Measurements from ENCODE around the gene ZNF783.
A peak's percentile ranks its signal among the peaks of the same experiment; 100 is the strongest.
"Not testable (repeated sequence)": the region's sequence is repeated elsewhere in the genome, so short reads cannot be mapped to it uniquely, and the experiment has no call there.

The ZNF783 gene

DNA sequence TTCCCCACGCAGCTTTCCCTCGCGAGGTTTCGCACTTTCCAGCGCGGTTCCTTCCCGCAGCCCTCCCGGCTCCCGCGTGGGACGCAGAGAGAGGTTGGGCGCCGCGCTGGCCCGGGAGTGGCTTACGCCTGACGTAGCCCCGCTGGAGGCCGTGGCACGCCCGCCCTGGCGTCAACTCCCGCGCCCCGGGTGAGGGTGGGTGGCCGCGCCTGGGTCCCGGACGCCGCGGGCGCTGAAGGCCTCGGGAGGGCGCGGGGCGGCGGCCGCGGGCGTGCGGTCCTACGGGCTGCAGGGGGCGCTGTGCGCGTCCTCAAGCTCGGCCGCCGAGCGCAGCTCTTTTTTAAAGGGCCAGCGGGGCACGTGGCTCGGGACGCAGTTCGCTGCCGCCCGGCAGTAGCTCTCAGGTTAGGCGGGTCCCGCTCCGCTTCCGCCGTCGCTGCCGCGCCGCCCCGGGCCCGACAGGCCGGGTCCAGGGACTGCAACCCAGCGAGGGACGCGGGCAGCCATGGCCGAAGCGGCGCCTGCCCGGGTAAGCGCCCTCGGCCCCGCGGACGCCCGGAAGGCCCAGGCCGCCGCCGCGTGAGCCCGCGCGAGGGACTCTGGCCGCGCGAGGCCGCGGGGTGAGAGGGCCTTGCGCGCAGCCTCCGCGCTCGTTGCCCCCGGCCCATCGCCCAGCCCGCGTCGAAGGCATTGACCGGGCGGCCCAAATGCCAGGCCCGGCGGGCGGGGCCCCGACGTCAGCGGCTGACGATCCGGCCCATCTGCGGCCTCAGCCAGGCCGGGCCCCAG lies at the start of gene ZNF783:
Gene ZNF783, plus strand, starts transcription at position 368 of the 789 bp plus-strand sequence. Its CDS starts 138 bp downstream, at position 506.
- ATAC-seq (ENCODE audit: low read depth): peak; percentile 84
- Mint-ChIP-seq H3K4me1 (peaks cover 22% of the 10 kb centered on the region), H3K36me3 (peaks cover 12% of the 10 kb centered on the region), H3K4me3 (peak within 1 kb of the TSS; percentile 94), H3K27ac (peak within 1 kb of the TSS; percentile 89), H3K9me3 (no peaks in the 10 kb centered on the region), H3K27me3 (no peaks in the 10 kb centered on the region)
- peak; percentile 82 to 86 for DNase-seq (ENCODE audit: low spot score in 2 of 2)

DNA sequence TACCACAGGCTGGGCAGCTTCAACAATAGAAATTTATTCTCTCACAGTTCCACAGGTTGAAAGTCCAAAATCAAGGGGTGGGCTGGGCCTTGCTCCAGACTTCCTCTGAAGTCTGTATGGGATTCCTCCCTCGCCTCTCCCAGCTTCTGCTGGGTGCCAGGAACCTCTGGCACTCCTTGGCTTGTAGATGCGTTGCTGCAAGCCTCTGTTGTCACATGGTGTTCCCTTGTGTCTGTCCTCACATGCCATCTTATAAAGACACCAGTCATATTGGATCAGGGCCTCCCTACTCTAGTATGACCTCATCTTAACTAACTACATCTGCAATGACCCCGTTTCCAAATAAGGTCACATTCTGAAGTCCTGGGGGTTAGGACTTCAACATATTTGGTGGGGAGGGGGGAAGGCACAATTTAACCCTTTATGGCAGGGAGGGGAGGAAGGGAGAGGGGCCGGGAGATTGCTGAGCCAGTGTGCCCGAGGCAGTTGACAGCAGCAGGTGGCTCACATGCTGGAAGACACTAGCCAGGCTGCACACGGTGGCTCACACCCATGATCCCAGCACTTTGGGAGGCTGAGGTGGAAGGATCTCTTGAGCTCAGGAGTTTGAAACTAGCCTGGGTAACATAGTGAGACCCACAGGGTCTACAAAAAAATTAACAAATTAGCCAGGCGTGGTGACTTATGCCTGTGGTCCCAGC lies 47.8 kb upstream of the ZNF783 start:
- DNase-seq (ENCODE audit: low spot score in 2 of 2) (no peak), ATAC-seq (ENCODE audit: low read depth) (no peak)
- Mint-ChIP-seq H3K9me3 (no peaks in the 10 kb centered on the region), H3K27me3 (no peaks in the 10 kb centered on the region), H3K36me3 (peaks cover 42% of the 10 kb centered on the region), H3K4me1 (peaks cover 3% of the 10 kb centered on the region), H3K27ac (no peak overlapping the region), H3K4me3 (no peak overlapping the region)

GRCh38 chr7:149216402-149216801 lies 45.6 kb upstream of the ZNF783 start:
- no peak overlapping the region for H3K4me3 Mint-ChIP-seq
- DNase-seq (ENCODE audit: low spot score in 2 of 2) (no peak), ATAC-seq (ENCODE audit: low read depth) (no peak)
- H3K27ac Mint-ChIP-seq: no peak overlapping the region
- H3K36me3 Mint-ChIP-seq: peaks cover 45% of the 10 kb centered on the region
- no peaks in the 10 kb centered on the region for H3K9me3 Mint-ChIP-seq
- H3K27me3 Mint-ChIP-seq: no peaks in the 10 kb centered on the region
- peaks cover 3% of the 10 kb centered on the region for H3K4me1 Mint-ChIP-seq

DNA sequence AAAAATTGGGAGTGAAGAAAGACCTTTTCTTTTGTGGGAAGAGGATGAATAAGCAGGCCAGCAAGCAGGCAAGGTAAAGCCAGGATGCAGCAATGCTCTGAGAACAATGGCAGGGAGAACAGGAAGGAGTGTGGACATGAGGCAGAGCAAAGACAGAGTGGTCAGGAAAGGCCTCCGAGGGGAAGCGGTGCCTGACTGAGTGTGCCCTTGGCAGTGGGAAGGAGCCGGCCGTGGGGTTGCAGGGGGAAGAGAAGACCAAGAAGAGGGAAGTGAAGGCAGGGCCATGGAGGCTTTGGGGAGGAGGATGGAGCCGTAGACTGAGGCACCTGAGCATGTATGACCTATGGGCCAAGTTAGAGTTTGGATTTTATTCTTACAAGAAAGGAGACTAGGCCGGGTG lies 44.4 kb upstream of the ZNF783 start:
- Mint-ChIP-seq H3K9me3 (no peaks in the 10 kb centered on the region), H3K36me3 (peaks cover 46% of the 10 kb centered on the region), H3K27me3 (no peaks in the 10 kb centered on the region), H3K4me3 (no peak overlapping the region), H3K27ac (no peak overlapping the region), H3K4me1 (peaks cover 3% of the 10 kb centered on the region)
- ATAC-seq (ENCODE audit: low read depth): no peak
- DNase-seq (ENCODE audit: low spot score in 2 of 2): no peak

- Mint-ChIP-seq H3K27me3 (no peaks in the 10 kb centered on the region), H3K4me1 (peaks cover 3% of the 10 kb centered on the region), H3K4me3 (no peak overlapping the region), H3K36me3 (peaks cover 37% of the 10 kb centered on the region), H3K9me3 (no peaks in the 10 kb centered on the region), H3K27ac (no peak overlapping the region)
- DNase-seq (ENCODE audit: low spot score in 2 of 2) (no peak), ATAC-seq (ENCODE audit: low read depth) (no peak)
Measured at GRCh38 chr7:149218469-149219420, 43.3 kb upstream of the ZNF783 start.

DNA sequence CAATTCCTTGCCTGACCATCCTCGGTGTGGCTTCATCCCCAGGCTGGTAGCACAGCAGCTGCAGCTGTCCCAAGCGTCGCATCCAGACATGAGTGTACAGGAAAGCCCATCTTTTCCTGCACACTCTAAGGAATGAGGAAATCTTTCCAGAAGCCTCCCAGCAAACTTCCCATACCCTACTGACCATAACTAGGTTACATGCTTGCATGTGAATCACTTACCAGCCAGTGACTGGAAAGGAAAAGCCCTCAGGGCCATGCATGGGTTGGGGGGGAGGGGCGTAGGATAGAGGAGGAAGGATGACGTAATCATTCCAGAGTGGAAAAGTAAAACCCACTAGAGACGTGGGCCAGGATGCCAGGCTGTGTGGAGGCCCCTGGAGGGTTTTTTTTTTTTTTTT lies 41.5 kb upstream of the ZNF783 start:
- peaks cover 3% of the 10 kb centered on the region for H3K4me1 Mint-ChIP-seq
- H3K36me3 Mint-ChIP-seq: peaks cover 39% of the 10 kb centered on the region
- no peak for ATAC-seq (ENCODE audit: low read depth)
- no peak overlapping the region for H3K27ac Mint-ChIP-seq
- no peak overlapping the region for H3K4me3 Mint-ChIP-seq
- no peaks in the 10 kb centered on the region for H3K27me3 Mint-ChIP-seq
- DNase-seq (ENCODE audit: low spot score in 2 of 2): no peak
- no peaks in the 10 kb centered on the region for H3K9me3 Mint-ChIP-seq

DNA sequence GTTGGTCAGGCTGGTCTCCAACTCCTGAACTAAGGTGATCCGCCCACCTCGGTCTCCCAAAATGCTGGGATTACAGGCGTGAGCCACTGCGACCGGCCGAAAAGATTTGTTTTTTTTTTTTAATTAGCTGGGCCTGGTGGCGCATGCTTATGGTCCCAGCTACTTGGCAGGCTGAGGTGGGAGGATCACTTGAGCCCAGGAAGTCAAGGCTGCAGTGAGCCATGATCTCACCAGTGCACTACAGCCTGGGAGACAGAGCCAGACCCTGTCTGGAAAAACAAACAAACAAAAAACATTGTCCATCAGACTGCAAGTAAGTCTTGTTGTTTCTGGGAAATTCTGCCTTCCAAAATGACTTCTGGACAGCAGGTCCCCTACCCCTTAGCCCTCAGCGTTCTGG lies 38.8 kb upstream of the ZNF783 start:
- Mint-ChIP-seq H3K27me3 (no peaks in the 10 kb centered on the region), H3K36me3 (peaks cover 30% of the 10 kb centered on the region)

GRCh38 chr7:149223761-149224160 lies 38.2 kb upstream of the ZNF783 start:
- Mint-ChIP-seq H3K4me3 (no peak overlapping the region), H3K9me3 (no peaks in the 10 kb centered on the region), H3K27ac (no peak overlapping the region), H3K4me1 (no peaks in the 10 kb centered on the region), H3K27me3 (no peaks in the 10 kb centered on the region), H3K36me3 (peaks cover 30% of the 10 kb centered on the region)
- no peak for DNase-seq (ENCODE audit: low spot score in 2 of 2)
- no peak for ATAC-seq (ENCODE audit: low read depth)

More for the DNA sequence above, 38.8 kb upstream of the ZNF783 start:
- Mint-ChIP-seq H3K4me1 (no peaks in the 10 kb centered on the region), H3K27ac (no peak overlapping the region), H3K4me3 (no peak overlapping the region), H3K9me3 (no peaks in the 10 kb centered on the region)
- ATAC-seq (ENCODE audit: low read depth) (no peak), DNase-seq (ENCODE audit: low spot score in 2 of 2) (no peak)

- peaks cover 26% of the 10 kb centered on the region for H3K36me3 Mint-ChIP-seq
- ATAC-seq (ENCODE audit: low read depth): no peak
- no peak overlapping the region for H3K27ac Mint-ChIP-seq
- H3K4me1 Mint-ChIP-seq: peaks cover 2% of the 10 kb centered on the region
- H3K9me3 Mint-ChIP-seq: no peaks in the 10 kb centered on the region
- no peak for DNase-seq (ENCODE audit: low spot score in 2 of 2)
- no peaks in the 10 kb centered on the region for H3K27me3 Mint-ChIP-seq
- no peak overlapping the region for H3K4me3 Mint-ChIP-seq
Measured at GRCh38 chr7:149224352-149224751, 37.6 kb upstream of the ZNF783 start.

- no peak overlapping the region for H3K27ac Mint-ChIP-seq
- no peaks in the 10 kb centered on the region for H3K9me3 Mint-ChIP-seq
- no peak for DNase-seq (ENCODE audit: low spot score in 2 of 2)
- no peak overlapping the region for H3K4me3 Mint-ChIP-seq
- ATAC-seq (ENCODE audit: low read depth): no peak
- H3K4me1 Mint-ChIP-seq: peaks cover 5% of the 10 kb centered on the region
- peaks cover 22% of the 10 kb centered on the region for H3K36me3 Mint-ChIP-seq
- H3K27me3 Mint-ChIP-seq: no peaks in the 10 kb centered on the region
Measured at GRCh38 chr7:149225106-149225505, 36.9 kb upstream of the ZNF783 start.

DNA sequence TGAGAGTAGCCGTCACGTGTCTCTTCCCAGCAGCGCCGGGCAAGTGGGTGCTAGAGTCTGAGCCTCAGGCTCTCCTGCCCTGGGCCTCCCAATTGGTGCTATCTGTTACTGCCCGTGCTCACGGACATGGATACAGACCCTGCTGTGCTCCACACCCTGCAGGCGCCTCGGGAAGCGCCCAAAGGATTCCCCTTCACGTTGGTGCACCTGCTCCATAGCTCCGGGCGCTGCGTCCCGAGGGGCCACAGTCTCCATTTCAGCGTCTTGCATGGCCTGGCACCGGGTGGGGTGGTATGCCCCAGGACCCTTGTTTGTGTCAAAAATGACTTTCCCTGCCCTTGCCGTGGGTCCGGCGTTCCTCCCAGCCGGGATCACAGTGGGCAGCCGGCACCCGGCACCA lies 36.3 kb upstream of the ZNF783 start:
- no peak for DNase-seq (ENCODE audit: low spot score in 2 of 2)
- Mint-ChIP-seq H3K4me1 (peaks cover 5% of the 10 kb centered on the region), H3K9me3 (no peaks in the 10 kb centered on the region), H3K27me3 (no peaks in the 10 kb centered on the region), H3K27ac (no peak overlapping the region), H3K4me3 (no peak overlapping the region), H3K36me3 (peaks cover 22% of the 10 kb centered on the region)
- no peak for ATAC-seq (ENCODE audit: low read depth)

- H3K27ac Mint-ChIP-seq; DNase-seq (ENCODE audit: low spot score in 2 of 2); H3K9me3 Mint-ChIP-seq; ATAC-seq (ENCODE audit: low read depth); H3K27me3 Mint-ChIP-seq; H3K4me1 Mint-ChIP-seq; H3K4me3 Mint-ChIP-seq: not testable (repeated sequence)
- peaks cover 18% of the 10 kb centered on the region for H3K36me3 Mint-ChIP-seq
Measured at GRCh38 chr7:149226366-149226765, 35.6 kb upstream of the ZNF783 start.

- Mint-ChIP-seq H3K36me3 (peaks cover 14% of the 10 kb centered on the region), H3K4me1 (peaks cover 5% of the 10 kb centered on the region), H3K27ac (no peak overlapping the region), H3K27me3 (no peaks in the 10 kb centered on the region), H3K4me3 (no peak overlapping the region), H3K9me3 (no peaks in the 10 kb centered on the region)
- DNase-seq (ENCODE audit: low spot score in 2 of 2): no peak
- ATAC-seq (ENCODE audit: low read depth): no peak
Measured at GRCh38 chr7:149226840-149227494, 35.0 kb upstream of the ZNF783 start.
